C1 segment of cervical spinal cord (tissue), 14 donors: ENCODE measurements around the gene PSMA5.
"Not testable (repeated sequence)": the region's sequence is repeated elsewhere in the genome, so short reads cannot be mapped to it uniquely, and the experiment has no call there.

ENCODE experiments used
- DNase-seq, 14 donors: peaks; one replicate each; lab custom pipeline; 2025; lab: John Stamatoyannopoulos, UW

Gene PSMA5

GRCh38 chr1:109392788-109393616 is 33.2 kb downstream of the PSMA5 start:
- DNase-seq = peak in 12 of 14 donors; percentile 22 to 74 (median 68)

GRCh38 chr1:109392037-109392787 is 34.0 kb downstream of the PSMA5 start:
- peak in 7 of 14 donors; percentile 33 to 74 (median 47) for DNase-seq

- no peak for DNase-seq
Measured at GRCh38 chr1:109391626-109392025, 34.6 kb downstream of the PSMA5 start.

- no peak for DNase-seq
Measured at GRCh38 chr1:109391157-109391556, 35.1 kb downstream of the PSMA5 start.

GRCh38 chr1:109389638-109390341 is 36.5 kb downstream of the PSMA5 start:
- DNase-seq = no peak

- DNase-seq = no peak
Measured at GRCh38 chr1:109388884-109389637, 37.2 kb downstream of the PSMA5 start.

GRCh38 chr1:109388208-109388711 is 38.0 kb downstream of the PSMA5 start:
- no peak for DNase-seq

- DNase-seq = no peak
Measured at GRCh38 chr1:109386054-109386717, 40.1 kb downstream of the PSMA5 start.

- DNase-seq = peak in 2 of 14 donors; percentile 7 to 25
Measured at GRCh38 chr1:109385417-109385816, 40.8 kb downstream of the PSMA5 start.

GRCh38 chr1:109383854-109384253 is 42.4 kb downstream of the PSMA5 start:
- DNase-seq = no peak

GRCh38 chr1:109383087-109383779 is 43.0 kb downstream of the PSMA5 start:
- DNase-seq = no peak

GRCh38 chr1:109381573-109381972 is 44.7 kb downstream of the PSMA5 start:
- no peak for DNase-seq

- no peak for DNase-seq
Measured at GRCh38 chr1:109379907-109380306, 46.3 kb downstream of the PSMA5 start.

- no peak for DNase-seq
Measured at GRCh38 chr1:109379422-109379821, 46.8 kb downstream of the PSMA5 start.

GRCh38 chr1:109377698-109378097 is 48.5 kb downstream of the PSMA5 start:
- no peak for DNase-seq

- DNase-seq = not testable (repeated sequence)
Measured at GRCh38 chr1:109373696-109374095, 52.6 kb downstream of the PSMA5 start.

- DNase-seq = no peak
Measured at GRCh38 chr1:109373126-109373525, 53.1 kb downstream of the PSMA5 start.

- DNase-seq = no peak
Measured at GRCh38 chr1:109372281-109372680, 54.0 kb downstream of the PSMA5 start.

GRCh38 chr1:109371341-109371739 is 54.9 kb downstream of the PSMA5 start:
- peak in 4 of 14 donors; percentile 23 to 37 (median 26) for DNase-seq
